Stimulated activated CD4-positive, alpha-beta T cell treated with anti-CD3 and anti-CD28 coated beads, Interleukin-4, amount 100 ng/mL, for 1 hour (primary cell): ENCODE results near the gene ATXN2.
A peak's percentile ranks its signal among the peaks of the same experiment; 100 is the strongest.
"Not testable (repeated sequence)": the region's sequence is repeated elsewhere in the genome, so short reads cannot be mapped to it uniquely, and the experiment has no call there.

Experiments used
- DNase-seq: peaks from one replicate; pipeline ENCODE4 v3.0.0-alpha.2; 2020

The ATXN2 gene, protein sequence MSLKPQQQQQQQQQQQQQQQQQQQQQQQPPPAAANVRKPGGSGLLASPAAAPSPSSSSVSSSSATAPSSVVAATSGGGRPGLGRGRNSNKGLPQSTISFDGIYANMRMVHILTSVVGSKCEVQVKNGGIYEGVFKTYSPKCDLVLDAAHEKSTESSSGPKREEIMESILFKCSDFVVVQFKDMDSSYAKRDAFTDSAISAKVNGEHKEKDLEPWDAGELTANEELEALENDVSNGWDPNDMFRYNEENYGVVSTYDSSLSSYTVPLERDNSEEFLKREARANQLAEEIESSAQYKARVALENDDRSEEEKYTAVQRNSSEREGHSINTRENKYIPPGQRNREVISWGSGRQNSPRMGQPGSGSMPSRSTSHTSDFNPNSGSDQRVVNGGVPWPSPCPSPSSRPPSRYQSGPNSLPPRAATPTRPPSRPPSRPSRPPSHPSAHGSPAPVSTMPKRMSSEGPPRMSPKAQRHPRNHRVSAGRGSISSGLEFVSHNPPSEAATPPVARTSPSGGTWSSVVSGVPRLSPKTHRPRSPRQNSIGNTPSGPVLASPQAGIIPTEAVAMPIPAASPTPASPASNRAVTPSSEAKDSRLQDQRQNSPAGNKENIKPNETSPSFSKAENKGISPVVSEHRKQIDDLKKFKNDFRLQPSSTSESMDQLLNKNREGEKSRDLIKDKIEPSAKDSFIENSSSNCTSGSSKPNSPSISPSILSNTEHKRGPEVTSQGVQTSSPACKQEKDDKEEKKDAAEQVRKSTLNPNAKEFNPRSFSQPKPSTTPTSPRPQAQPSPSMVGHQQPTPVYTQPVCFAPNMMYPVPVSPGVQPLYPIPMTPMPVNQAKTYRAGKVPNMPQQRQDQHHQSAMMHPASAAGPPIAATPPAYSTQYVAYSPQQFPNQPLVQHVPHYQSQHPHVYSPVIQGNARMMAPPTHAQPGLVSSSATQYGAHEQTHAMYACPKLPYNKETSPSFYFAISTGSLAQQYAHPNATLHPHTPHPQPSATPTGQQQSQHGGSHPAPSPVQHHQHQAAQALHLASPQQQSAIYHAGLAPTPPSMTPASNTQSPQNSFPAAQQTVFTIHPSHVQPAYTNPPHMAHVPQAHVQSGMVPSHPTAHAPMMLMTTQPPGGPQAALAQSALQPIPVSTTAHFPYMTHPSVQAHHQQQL

DNA sequence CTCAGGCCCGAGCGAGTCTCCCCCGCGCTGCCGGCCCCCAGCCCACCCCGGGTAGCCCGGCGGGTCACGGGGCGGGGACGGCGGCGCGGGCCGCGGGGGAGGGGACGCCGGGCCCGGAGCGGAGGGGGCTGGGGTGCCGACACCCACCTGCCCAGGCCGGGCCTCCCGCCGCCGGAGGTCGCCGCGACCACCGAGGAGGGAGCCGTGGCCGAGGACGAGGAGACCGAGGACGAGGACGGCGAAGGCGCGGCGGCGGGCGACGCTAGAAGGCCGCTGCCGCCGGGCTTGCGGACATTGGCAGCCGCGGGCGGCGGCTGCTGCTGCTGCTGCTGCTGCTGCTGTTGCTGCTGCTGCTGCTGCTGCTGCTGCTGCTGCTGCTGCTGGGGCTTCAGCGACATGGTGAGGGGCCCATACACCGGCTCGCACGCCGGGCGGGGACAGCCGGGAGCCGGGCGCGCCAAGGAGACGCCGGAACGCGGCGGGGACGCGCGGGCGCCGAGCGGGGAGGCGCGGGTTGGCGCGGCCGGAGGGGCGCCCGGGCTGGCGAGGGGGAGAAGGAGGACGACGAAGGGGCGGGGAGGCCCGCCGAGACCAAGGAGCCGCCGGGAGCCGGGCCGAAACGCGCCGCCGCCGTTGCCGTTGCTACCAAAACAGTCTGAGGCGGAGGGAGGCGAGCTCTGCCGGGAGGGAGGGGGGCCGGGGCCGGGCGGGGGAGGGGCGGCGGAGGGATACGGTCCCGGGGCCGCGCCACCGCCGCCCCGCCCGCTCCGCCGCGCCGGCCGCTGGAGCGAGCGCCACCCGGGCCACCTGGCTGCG lies at the start of gene ATXN2:
Gene ATXN2, minus strand, starts transcription at position 679 of the 816 bp plus-strand sequence. Its CDS starts 281 bp downstream, at position 398.
- peak; percentile 73 for DNase-seq

DNA sequence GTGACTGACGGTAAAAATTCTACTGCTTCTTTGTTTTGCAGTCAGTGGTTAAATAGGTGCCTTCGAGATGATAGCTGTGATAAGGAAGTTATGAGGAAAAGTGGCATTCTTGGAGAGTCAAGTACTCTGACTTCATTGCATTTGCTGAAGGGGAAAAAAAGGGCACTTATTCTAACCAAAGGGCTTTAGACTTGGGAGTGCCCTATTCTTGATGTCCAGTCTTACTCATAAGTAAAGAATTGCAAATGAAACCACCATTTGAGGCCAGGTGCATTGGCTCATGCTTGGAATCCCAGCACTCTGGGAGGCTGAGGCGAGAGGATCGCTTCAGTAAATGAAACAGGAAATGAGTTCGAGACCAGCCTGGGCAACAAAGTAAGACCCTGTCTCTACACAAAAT lies 46.3 kb upstream of the ATXN2 start:
- no peak for DNase-seq

DNA sequence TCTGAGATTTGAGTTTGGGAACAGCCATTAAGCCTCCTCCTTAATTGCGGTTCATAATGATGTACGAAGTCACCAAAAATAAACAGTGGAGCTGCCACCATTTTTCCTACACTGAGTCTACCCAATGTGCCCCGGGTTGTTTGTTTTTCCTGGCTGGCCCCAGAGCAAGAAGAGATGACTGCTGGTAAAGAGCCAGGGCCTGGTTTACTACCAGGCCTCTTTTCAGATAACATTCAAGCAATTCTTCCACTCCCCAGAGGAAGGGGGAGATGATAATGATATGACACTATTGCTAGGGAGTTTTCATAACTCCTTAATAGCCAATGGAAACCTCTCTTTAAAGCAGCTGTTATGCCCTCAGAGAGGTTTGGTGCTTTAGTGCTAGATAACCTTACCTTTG lies 44.3 kb upstream of the ATXN2 start:
- no peak for DNase-seq

DNA sequence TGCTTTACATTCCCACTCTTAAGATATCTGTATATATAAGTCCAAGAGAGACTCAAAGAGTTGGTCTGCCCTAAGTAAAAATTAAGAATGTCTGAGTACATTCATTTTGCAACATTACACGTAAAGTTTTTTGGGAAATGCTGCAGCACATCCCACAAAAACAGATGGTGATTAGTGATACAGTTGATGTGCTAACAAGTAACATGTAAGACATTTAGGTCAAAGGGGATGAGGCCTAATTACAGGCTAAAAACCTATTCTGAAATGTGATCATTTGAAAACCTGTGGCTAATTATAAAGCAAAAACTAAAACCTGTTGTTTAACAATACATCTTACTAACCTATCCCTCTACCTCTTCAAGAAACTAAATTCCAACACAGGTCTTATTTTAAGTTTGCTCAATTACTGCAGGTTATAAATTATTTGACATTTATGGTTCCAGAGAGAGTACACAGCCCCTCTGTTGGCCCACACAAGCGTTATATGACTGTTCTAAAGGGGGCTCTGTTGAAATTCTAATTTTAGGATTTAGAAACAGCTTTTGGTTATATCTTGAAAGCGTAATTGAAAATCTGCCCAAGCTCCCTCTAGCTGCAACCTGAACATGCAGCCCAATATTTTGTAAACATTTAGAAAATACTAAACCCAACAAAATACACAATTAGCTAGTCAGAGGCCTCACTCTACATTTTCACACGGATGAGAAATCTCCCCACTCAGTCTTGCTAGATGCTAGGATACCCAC lies 43.7 kb upstream of the ATXN2 start:
- no peak for DNase-seq

DNA sequence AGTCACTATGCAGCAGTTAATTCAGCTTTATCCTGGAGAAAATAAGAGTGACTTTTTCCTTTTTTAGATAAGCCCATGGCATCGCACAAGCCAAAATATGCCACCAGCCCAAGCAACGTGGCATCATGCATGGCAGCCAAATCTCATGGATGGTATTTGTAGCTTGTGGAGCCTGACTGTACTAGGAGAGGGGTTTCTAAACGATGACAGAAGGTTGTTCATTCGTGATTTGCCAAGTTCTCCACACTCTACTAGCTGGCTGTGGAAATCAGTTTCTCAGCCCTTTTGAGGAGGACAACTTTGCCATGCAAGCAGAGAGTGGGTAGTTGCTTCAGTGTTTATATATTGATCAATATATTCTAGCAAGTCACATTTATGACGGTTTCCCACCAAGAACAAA lies 41.4 kb upstream of the ATXN2 start:
- DNase-seq: no peak

DNA sequence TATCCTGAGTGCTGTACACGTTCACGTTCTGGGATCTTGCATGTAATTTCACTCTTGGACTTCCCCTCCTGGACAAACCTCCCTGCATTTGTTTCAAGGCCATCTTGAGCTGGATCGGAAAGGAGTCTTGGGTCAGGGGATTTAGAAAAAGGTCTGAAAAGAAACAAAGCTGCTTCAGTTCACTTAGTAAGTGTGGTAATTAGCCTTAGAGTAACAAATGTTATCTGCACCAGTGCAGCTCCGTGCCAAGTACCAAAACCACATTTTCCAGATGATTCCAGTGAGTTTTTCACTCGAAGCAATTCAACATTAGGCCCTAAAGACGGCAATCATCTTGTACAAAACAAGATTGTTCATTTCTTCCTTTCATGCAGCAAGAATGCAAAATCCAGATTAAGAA lies 39.4 kb upstream of the ATXN2 start:
- no peak for DNase-seq

DNA sequence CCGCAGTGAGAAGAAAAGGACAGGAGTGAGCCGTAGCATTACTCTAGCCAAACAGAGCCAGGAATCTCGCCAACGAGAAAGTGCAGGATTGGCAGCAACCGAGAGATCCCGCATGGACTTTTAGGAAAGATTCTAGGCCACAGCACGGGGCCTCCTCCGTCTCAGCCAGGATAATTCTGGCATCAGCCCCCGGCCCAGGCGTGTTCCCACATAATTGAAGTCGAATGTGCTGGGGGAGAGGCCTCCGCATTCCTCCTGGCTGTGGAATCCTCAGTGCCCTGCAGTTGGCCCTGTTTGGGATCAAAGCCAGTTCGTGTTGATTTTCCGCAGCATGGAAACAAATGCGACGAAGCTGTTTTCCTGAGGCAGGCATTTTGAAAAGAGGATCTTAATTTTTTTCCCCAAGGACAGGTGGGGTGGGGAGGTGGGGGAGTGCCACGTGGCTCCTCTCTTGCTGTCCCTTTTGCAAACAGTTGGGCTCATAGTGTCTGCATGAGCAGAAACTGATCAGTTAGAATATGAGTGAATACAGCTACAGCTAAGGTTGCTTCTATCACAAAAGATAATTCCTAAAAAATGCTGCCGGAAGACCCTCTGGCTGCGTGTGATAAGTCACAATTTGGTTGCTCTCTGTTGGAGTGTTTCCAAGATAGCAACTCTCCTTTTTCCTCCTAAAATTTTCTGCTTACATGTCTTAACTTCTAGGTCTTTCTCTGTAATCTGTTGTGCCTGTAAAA lies 37.3 kb upstream of the ATXN2 start:
- DNase-seq: no peak

DNA sequence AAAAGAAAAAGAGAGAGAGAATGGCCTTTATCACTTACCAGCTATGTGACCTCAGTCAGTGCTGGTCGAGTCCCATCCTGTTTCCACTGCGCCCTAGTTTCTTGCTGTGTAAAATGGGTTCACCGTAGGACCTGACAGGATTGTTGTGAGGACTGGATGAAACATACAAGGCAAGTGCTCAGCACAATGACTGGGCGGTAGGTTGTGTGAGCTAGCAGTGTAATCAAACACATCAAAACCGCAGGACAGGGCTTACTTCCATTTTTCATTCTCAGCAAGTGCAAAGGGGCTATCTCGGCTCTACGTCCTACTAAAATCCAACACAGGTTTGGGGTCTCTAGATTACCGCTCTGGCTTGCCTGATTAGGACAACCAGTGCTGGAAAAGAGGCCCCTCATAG lies 36.4 kb upstream of the ATXN2 start:
- DNase-seq: no peak

DNA sequence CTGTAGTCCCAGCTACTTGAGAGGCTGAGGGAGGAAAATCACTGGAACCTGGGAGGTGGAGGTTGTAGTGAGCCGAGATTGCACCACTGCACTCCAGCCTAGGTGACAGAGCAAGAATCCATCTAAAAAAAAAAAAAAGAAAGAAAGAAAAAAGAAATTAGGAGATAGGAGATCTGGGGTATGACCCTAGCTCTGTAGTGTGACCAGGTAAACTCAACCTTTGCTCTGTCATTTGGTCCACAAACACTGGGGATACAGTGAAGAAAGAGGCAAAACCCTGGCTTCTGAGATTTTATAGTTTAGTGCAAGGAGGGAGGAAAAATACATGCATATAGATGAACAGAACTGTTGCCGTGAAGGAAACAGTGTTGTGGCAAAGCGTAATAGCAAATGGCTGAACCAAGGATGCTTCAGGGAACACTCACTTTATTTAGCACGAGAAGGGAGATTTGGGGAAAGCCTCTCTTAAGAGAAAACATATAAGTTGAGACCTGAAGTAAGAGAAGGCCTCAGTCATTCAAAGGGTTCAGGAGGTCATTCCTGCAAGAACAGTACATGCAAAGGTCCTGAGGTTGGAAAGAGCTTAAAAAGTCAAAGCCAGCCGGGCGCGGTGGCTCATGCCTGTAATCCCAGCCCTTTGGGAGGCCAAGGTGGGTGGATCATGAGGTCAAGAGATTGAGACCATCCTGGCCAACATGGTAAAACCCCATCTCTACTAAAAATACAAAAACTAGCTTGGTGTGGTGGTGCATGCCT lies 29.6 kb upstream of the ATXN2 start:
- DNase-seq: no peak

DNA sequence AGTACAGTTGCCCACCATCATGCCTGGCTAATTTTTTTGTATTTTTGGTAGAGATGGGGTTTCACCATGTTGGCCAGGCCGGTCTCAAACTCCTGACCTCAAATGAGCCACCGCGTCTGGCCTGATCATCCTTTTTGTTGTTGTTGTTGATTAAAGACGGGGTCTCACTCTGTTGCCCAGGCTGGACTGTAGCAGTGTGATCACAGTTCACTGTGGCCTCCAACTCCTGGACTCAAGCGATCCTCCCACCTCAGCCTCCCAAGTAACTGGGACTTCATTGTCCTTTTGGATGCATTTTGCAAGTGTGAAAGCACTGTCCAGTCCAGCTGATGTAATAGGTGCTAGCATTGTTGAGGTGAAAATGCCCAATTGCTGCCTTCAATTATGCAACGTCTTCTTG lies 27.1 kb upstream of the ATXN2 start:
- DNase-seq: no peak

DNA sequence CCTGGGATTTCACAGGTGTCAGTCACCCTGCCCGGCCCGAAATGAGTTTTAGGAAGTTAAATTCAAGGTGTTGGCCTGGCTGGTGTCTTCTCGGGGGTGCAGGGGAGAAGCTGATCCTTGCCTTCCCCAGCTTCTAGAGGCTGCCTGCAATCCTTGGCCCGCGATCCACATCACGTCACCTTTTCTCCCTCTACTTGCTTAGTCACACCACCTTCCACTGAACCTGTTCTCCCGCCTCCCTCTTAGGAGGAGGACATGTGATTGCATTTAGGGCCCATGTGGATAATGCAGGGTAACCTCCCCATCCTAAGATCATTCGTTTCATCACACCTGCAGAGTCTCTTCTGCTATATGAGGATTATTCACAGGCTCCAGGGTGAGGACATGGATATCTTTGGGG lies 25.4 kb upstream of the ATXN2 start:
- DNase-seq: no peak

DNA sequence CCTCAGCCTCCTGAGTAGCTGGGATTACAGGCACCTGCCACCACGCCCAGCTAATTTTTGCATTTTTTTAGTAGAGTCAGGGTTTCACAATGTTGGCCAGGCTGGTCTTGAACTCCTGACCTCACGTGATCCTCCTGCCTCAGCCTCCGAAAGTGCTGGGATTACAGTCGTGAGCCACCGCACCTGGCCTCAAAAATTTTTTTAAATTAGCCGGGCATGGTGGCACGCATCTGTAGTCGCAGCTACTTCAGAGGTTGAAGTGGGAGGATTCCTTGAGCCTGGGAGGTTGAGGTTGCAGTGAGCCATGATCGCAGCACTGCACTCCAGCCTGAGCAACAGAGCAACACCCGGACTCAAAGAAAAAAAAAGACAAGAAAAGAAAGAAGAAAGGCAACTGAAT lies 18.7 kb upstream of the ATXN2 start:
- DNase-seq: not testable (repeated sequence)

DNA sequence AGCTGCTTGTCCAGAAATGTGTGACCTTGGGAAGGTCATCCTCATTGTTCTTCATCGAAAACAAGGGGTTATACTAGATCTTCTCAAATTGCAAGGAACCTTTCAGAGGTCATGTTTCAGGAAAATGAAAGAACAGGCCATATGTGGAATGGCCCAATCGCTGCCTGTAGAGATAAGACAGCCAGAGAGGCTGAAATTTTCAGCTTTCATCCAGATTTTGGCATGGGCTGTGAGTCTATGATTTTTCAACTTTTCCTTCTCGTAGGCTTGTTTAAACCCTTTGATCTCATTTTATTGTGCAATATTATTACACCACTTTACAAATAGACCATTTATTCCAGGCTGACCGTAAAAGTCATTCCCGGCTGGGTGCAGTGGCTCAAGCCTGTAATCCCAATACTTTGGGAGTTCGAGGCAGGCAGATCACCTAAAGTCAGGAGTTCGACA lies 17.1 kb upstream of the ATXN2 start:
- DNase-seq: no peak

DNA sequence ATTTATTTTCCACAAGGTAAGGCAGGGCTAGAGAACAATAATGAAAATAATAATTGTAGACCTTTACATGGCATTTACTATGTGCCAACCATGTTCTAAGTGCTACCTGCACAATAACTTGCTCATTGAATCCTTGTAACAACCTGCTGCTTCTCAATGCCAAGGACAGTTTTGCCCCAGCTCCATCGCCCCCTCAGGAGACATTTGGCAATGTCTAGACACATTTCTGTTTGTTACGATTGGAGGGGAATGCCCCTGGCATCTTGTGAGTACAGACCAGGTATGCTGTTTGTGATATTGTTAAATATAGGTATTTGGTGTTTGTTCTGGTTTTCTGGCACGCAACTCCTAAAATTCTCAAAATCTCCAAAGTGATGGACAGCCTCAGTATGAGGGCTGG lies 8.1 kb upstream of the ATXN2 start:
- DNase-seq: no peak

DNA sequence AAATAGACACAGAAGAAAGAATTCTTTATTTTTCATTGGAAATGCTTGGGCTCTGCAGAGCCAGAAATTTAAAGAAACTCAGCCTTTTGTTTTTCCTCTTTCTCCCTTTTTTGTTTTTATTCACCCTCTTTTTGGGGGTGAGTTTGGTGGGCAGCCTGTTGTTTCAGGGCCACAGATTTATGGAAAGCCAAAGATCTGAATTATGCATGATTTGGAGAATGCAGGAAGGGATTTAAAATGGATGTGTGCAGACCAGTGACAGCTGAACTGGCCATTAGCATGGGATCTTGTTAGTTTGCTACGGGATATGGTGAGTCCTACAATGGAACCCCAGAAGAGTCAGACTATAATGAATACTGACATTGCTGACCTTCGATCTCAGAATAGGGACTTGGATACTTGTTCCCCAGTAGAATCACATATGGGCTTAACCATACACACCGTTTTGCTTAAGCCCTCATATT lies 7.7 kb upstream of the ATXN2 start:
- no peak for DNase-seq

DNA sequence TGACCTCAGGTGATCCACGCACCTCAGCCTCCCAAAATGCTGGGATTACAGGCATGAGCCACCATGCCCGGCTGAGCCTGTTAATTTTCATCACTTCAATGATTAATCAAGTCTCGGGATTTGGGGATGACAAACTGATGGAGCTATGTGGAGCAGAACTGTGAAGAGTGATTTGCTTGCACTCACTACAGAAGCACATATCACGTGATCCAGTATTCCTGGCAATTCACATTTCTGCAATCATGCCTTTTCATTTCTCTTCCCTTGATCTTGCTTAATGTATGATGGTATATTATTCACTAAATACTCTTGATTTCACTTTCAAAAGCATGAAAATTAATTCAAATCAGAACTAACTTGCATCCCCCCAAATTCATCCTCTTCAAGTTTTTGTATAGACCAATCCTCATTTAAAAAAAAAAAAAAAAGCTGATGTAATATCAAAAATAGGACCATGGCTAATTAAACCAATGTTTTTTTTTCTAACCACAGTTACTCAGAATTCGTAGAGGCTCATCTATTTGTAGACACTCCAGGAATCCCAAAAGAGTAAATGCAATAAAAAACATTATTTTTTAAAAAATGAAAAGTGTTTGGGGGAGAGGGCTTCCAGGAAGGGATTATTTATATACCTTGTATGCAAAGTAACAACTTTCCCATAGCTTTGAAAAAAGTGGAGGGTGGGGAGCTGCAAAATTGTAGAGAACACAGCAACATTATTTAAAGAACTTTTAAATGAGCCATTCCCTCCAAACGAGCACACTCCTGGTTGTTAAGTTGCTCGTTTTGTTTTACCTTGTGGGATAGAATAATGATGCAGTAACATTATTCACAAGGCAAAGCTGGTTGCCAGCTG lies 7.0 kb upstream of the ATXN2 start:
- no peak for DNase-seq

DNA sequence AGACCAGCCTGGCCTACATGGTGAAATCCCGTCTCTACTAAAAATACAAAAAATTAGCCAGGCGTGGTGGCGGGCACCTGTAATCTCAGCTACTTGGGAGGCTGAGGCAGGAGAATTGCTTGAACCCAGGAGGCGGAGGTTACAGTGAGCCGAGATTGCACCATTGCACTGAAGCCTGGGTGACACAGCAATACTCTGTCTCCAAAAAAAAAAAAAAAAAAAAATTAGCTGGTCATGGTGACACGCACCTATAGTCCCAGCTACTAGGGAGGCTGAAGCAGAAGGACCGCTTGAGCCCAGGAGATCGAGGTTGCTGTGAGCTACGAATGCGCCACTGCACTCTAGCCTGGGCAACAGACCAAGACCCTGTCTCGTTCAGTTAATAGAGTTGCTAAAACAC lies 3.7 kb upstream of the ATXN2 start:
- not testable (repeated sequence) for DNase-seq

DNA sequence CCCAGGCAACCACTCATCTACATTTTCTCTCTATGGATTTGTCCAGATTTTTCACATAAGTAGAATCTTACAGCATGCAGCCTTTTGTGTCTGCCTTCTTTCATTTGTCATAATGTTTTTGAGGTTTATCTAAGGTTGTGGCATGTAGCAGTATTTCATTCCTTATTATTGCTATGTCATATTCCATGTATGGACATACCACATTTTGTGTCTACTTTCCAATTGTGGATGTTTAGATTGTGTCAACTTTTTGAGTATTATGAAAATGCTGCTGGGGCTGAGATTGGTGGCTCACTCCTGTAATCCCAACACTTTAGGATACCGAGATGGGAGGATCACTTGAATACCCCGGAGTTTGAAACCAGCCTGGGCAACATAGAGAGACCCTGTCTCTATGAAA lies 3.2 kb upstream of the ATXN2 start:
- no peak for DNase-seq

DNA sequence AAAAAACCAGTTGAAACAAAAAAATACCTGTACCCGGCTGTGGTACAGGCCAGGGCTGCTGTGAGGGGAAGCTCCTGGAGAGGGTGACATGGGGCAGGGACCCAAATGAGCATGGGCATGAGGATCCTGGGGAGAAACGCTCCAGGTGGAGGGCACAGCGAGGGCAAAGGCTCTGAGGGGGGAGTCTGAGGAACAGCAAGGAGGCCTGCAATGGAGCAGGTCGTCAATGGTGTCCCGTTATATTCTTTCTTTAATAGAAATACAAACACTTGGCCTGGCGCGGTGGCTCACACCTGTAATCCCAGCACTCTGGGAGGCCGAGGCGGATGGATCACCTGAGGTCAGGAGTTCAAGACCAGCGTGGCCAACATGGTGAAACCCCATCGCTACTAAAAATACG lies 1.9 kb upstream of the ATXN2 start:
- DNase-seq: not testable (repeated sequence)
